Liver (tissue), 9 donors: ENCODE measurements around the gene DES. TPM values are rescaled to one million over a fixed set of nuclear protein-coding genes. Genes with fewer than 3 reads are reported as not detected.

Source experiments
- DNase-seq: peaks from one replicate; pipeline ENCODE4 v3.0.0-alpha.2; 2017; ENCODE audit warnings: low spot score
- H3K27ac ChIP-seq, 2 donors: one replicate each; pipeline ENCODE4 v1.7.0; 2013; ENCODE audit warnings: inconsistent platforms in 2 of 2, low read length in 2 of 2, control low read depth in 1 of 2, low read depth in 1 of 2, mild to moderate bottlenecking in 1 of 2
- H3K27me3 ChIP-seq, 4 donors: one replicate each; pipeline versions ENCODE4 v1.6.1 to v1.7.0; 2013; ENCODE audit warnings: low read length in 3 of 4, inconsistent platforms in 1 of 4, mild to moderate bottlenecking in 1 of 4, moderate library complexity in 1 of 4; ENCODE audit not compliant: control insufficient read depth in 4 of 4, insufficient read depth in 4 of 4
- H3K36me3 ChIP-seq, 4 donors: one replicate each; pipeline versions ENCODE4 v1.6.1 to v1.7.0; 2013; ENCODE audit warnings: low read length in 3 of 4, mild to moderate bottlenecking in 3 of 4, low read depth in 1 of 4, moderate library complexity in 1 of 4; ENCODE audit not compliant: control insufficient read depth in 4 of 4, insufficient read depth in 3 of 4
- H3K4me1 ChIP-seq, 4 donors: one replicate each; pipeline versions ENCODE4 v1.6.1 to v1.7.0; 2013; ENCODE audit warnings: low read length in 3 of 4, mild to moderate bottlenecking in 3 of 4, moderate library complexity in 1 of 4; ENCODE audit not compliant: control insufficient read depth in 4 of 4, insufficient read depth in 4 of 4
- H3K4me3 ChIP-seq, 3 donors: one replicate each; pipeline versions ENCODE4 v1.6.1 to v1.7.0; 2013; ENCODE audit warnings: low read length in 3 of 3, control low read depth in 1 of 3, low read depth in 1 of 3, mild to moderate bottlenecking in 1 of 3
- H3K9ac ChIP-seq, 2 donors: one replicate each; pipeline ENCODE4 v1.7.0; 2013; ENCODE audit warnings: low read length in 2 of 2, mild to moderate bottlenecking in 2 of 2, moderate library complexity in 2 of 2, control low read depth in 1 of 2, low read depth in 1 of 2
- H3K9me3 ChIP-seq, 4 donors: one replicate each; pipeline versions ENCODE4 v1.6.1 to v1.7.0; 2013; ENCODE audit warnings: low read length in 3 of 4; ENCODE audit not compliant: control insufficient read depth in 4 of 4
- EGR1 ChIP-seq, 2 donors: IDR thresholded peaks; 2 replicates each; pipeline ENCODE4 v1.6.1; 2016 to 2018; ENCODE audit warnings: antibody characterized with exemption in 2 of 2, low read depth in 2 of 2
- FOXA1 ChIP-seq: IDR thresholded peaks from 2 replicates; pipeline ENCODE4 v1.6.1; 2016; ENCODE audit warnings: antibody characterized with exemption
- FOXA2 ChIP-seq: IDR thresholded peaks from 2 replicates; pipeline ENCODE4 v1.6.1; 2016; ENCODE audit warnings: antibody characterized with exemption
- GABPA ChIP-seq, 2 donors: IDR thresholded peaks in 1 of 2; conservative IDR thresholded peaks in 1 of 2; 2 replicates each; pipeline ENCODE4 v1.6.1; 2016; ENCODE audit warnings: antibody characterized with exemption in 2 of 2, mild to moderate bottlenecking in 1 of 2, moderate library complexity in 1 of 2
- HNF4A ChIP-seq, 2 donors: conservative IDR thresholded peaks; 2 replicates each; pipeline ENCODE4 v1.6.1; 2016; ENCODE audit warnings: antibody characterized with exemption in 2 of 2, mild to moderate bottlenecking in 2 of 2
- HNF4G ChIP-seq: IDR thresholded peaks from 2 replicates; pipeline ENCODE4 v1.6.1; 2016; ENCODE audit warnings: antibody characterized with exemption
- JUND ChIP-seq, 2 donors: IDR thresholded peaks; 2 replicates each; pipeline ENCODE4 v1.6.1; 2016; ENCODE audit warnings: antibody characterized with exemption in 2 of 2
- MAX ChIP-seq: IDR thresholded peaks from 2 replicates; pipeline ENCODE4 v1.6.1; 2016; ENCODE audit warnings: antibody characterized with exemption
- NR2F2 ChIP-seq: IDR thresholded peaks from 2 replicates; pipeline ENCODE4 v1.6.1; 2016; ENCODE audit warnings: antibody characterized with exemption
- RAD21 ChIP-seq, 2 donors: IDR thresholded peaks; 2 replicates each; pipeline ENCODE4 v1.6.1; 2016; ENCODE audit warnings: antibody characterized with exemption in 2 of 2, mild to moderate bottlenecking in 2 of 2
- REST ChIP-seq: IDR thresholded peaks from 2 replicates; pipeline ENCODE4 v1.6.1; 2016; ENCODE audit warnings: antibody characterized with exemption, mild to moderate bottlenecking
- RXRA ChIP-seq, 2 donors: IDR thresholded peaks; 2 replicates each; pipeline ENCODE4 v1.6.1; 2017 to 2018; ENCODE audit warnings: antibody characterized with exemption in 2 of 2, mild to moderate bottlenecking in 1 of 2
- SP1 ChIP-seq: IDR thresholded peaks from 2 replicates; pipeline ENCODE4 v1.6.1; 2018; ENCODE audit warnings: antibody characterized with exemption, mild to moderate bottlenecking
- TAF1 ChIP-seq: conservative IDR thresholded peaks from 2 replicates; pipeline ENCODE4 v1.6.1; 2016; ENCODE audit warnings: antibody characterized with exemption, mild to moderate bottlenecking
- YY1 ChIP-seq: IDR thresholded peaks from 2 replicates; pipeline ENCODE4 v1.6.1; 2016; ENCODE audit warnings: antibody characterized with exemption, mild to moderate bottlenecking
- ZBTB33 ChIP-seq: IDR thresholded peaks from 2 replicates; pipeline ENCODE4 v1.6.1; 2016; ENCODE audit warnings: antibody characterized with exemption
- WGBS: extraction: QIAGEN DNeasy Blood & Tissue Kit; methylation state at CpG from one replicate; pipeline ENCODE4 v1.1.7; 2013; 5-methylcytosine and 5-hydroxymethylcytosine counted together
- polyA plus RNA-seq, 2 donors: library from polyadenylated mRNA; stranded (reverse) in 1 of 2; unstranded in 1 of 2; fragments of 200-250 nt in 1 of 2; fragments of >200 nt in 1 of 2; fragmentation: Nextera tagmentation in 1 of 2; extraction: Ambion mirVana in 1 of 2; gene quantifications; one replicate each; pipeline versions ENCODE4 v1.2.1 to v1.2.3, GENCODE V29; 2013 to 2015
- total RNA-seq, 2 donors: library from RNA; depleted of rRNA; stranded (reverse); fragments of >200 nt; gene quantifications; one replicate each; pipeline ENCODE4 v1.2.3, GENCODE V29; 2014
- TF ChIP-seq, protein P1 (sequence below): IDR thresholded peaks from 2 replicates; pipeline ENCODE4 v1.6.1; 2016; ENCODE audit warnings: antibody characterized with exemption
- TF ChIP-seq, protein P2 (sequence below): fragments of 150-350 bp; IDR thresholded peaks from 2 replicates; pipeline ENCODE4 v1.5.1; 2017; ENCODE audit warnings: improper control_type of control experiment, low read depth, low read length; ENCODE audit not compliant: missing input control
- donor health status: healthy.
- donor health status: healthy.
- donor health status: healthy.
- donor health status: healthy.
- donor health status: healthy.

The DES gene
- total and polyA plus RNA-seq, 4 donors = 0.15 to 50.0 (median 3.2) TPM

DNA sequence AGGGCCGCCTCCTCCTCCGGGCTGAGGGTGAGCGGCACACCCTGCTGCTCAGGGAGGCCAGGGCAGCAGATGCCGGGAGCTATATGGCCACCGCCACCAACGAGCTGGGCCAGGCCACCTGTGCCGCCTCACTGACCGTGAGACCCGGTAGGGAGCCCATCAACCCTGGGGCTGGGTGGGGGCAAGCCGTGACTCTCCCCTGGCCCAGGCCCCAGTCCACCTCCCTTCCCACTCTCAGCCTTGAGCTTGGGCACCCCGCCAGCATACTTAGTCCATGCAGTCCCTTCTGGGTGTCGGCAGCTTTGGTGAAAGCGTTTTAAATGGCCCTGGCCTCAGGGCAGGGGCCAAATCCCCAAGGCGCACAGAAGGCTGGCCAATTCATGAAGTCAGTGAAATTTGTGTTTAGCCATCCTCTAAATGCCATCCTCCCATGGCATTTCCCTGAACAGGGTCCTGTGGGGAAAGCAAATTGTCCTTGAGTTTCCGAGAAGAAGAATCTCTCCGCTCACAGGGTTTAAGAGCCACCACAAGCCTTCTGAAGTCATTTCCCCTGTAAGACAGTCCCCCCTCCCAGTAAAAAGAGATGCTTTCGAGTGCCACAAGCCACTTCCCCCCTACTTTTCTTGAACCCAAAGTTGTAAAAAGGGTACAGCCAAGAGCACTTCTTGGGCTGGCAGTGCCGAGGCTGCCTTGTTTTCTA lies 33.6 kb downstream of the DES start:
- Histone ChIP-seq H3K27ac (no peak overlapping the region), H3K9ac (no peak overlapping the region), H3K36me3 (no peaks in the 10 kb centered on the region), H3K4me3 (no peak overlapping the region), H3K27me3 (peaks cover 0 to 6% (median 1%) of the 10 kb centered on the region in 4 donors), H3K4me1 (peaks cover 0 to 6% (median 0%) of the 10 kb centered on the region in 4 donors), H3K9me3 (no peaks in the 10 kb centered on the region)
- WGBS = 78% methylated on average over 18 of the region's 18 CpGs
- no peak for TF ChIP-seq ZBTB33
- no peak for TF ChIP-seq GABPA (IDR thresholded peaks at IDR 0.05 in 1 of 2, conservative IDR thresholded peaks at IDR 0.05 in 1 of 2)
- TF ChIP-seq, protein P1, sequence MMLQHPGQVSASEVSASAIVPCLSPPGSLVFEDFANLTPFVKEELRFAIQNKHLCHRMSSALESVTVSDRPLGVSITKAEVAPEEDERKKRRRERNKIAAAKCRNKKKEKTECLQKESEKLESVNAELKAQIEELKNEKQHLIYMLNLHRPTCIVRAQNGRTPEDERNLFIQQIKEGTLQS = no peak
- no peak for TF ChIP-seq MAX
- no peak for TF ChIP-seq TAF1
- TF ChIP-seq FOXA1 = no peak
- TF ChIP-seq RAD21 (IDR thresholded peaks at IDR 0.05) = no peak
- TF ChIP-seq SP1 = no peak
- no peak for TF ChIP-seq FOXA2
- no peak for TF ChIP-seq HNF4A (conservative IDR thresholded peaks at IDR 0.05)
- TF ChIP-seq, protein P2, sequence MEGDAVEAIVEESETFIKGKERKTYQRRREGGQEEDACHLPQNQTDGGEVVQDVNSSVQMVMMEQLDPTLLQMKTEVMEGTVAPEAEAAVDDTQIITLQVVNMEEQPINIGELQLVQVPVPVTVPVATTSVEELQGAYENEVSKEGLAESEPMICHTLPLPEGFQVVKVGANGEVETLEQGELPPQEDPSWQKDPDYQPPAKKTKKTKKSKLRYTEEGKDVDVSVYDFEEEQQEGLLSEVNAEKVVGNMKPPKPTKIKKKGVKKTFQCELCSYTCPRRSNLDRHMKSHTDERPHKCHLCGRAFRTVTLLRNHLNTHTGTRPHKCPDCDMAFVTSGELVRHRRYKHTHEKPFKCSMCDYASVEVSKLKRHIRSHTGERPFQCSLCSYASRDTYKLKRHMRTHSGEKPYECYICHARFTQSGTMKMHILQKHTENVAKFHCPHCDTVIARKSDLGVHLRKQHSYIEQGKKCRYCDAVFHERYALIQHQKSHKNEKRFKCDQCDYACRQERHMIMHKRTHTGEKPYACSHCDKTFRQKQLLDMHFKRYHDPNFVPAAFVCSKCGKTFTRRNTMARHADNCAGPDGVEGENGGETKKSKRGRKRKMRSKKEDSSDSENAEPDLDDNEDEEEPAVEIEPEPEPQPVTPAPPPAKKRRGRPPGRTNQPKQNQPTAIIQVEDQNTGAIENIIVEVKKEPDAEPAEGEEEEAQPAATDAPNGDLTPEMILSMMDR = no peak
- no peak for TF ChIP-seq REST
- no peak for TF ChIP-seq NR2F2
- TF ChIP-seq RXRA (IDR thresholded peaks at IDR 0.05) = no peak
- no peak for TF ChIP-seq JUND (IDR thresholded peaks at IDR 0.05)
- no peak for TF ChIP-seq HNF4G
- TF ChIP-seq YY1 = no peak
- no peak for TF ChIP-seq EGR1 (IDR thresholded peaks at IDR 0.05; ENCODE audit: low read depth in 2 of 2)
- DNase-seq = no peak
